ENCODE measurements around the gene ZNF622.

ZNF622 gene

GRCh38 chr5:16428359-16428758 is 37.2 kb downstream of the ZNF622 start:
- no peak for FAIRE-seq

DNA sequence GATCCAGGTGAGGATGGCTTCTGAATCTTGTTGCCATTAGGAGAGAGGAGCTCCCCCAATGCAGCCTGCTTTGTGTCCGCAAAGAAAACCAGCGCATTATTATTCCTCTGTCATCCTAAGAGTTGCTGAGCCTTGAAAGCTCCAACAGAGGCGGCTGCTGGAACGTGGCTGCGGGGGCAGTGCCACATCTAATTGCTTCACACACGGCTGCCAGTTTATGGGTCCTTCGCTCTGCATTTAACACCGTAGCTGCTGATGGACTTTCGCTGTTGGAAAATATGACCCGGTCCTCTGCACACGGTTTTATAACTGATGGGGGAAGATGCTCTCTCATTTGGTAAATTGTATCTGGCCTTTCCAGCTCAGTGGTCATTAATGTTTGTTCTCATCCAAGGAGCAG is 38.0 kb downstream of the ZNF622 start:
- FAIRE-seq, result no peak

GRCh38 chr5:16418471-16418922 is 47.1 kb downstream of the ZNF622 start:
- FAIRE-seq, result no peak

GRCh38 chr5:16417398-16418074 is 48.1 kb downstream of the ZNF622 start:
- no peak for FAIRE-seq

- FAIRE-seq, result no peak
Observed at GRCh38 chr5:16414861-16415260, 50.7 kb downstream of the ZNF622 start.

DNA sequence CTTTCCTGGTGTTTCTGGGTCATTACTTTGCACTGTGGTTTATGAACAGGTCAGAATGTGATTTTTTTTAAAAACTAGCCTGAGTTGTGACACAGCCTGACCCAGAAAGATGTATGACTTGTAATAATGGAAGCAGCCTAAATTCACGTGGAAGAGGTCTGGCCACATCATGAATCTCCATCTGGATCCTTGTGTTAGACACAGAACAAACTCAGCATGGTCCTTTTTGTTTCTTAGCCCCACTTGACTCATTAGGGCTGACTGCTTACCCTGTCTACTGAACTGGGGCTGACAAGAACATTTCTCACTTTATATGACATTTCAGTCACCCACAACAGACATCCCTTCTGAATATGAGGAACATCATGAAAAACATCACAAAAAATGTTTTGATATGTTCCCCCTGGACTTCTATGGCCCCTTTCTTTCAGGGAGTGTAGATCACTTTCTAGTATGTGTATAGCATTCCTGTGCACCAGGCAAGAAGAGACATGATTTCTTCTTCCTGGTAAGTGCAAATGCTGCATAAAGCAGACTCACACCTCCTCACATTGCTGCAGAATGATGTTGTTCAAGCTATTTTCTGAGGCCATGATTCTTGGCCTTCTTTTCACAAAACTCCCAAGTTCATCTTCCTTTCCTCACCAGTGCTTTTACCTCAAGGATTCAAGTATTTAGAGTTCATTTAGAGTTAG is 52.3 kb downstream of the ZNF622 start:
- no peak for FAIRE-seq

DNA sequence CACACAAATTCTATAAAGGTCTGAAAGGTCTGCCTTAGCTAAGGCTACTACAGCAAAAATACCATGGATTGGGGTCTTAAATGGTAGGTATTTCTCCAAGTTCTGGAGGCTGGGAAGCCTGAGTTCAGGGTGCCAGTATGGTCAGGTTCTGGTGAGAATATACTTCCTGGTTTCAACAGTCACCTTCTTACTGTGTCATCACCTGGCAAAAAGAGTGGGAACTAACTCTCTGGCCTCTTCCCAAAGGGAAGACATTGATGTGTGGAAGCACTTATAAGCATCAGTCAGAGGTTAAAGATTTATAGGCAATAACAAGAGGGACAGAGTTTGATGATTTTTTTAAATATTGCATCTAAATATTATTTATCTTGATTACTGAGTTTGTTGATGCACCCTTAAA is 53.0 kb downstream of the ZNF622 start:
- FAIRE-seq, result no peak

DNA sequence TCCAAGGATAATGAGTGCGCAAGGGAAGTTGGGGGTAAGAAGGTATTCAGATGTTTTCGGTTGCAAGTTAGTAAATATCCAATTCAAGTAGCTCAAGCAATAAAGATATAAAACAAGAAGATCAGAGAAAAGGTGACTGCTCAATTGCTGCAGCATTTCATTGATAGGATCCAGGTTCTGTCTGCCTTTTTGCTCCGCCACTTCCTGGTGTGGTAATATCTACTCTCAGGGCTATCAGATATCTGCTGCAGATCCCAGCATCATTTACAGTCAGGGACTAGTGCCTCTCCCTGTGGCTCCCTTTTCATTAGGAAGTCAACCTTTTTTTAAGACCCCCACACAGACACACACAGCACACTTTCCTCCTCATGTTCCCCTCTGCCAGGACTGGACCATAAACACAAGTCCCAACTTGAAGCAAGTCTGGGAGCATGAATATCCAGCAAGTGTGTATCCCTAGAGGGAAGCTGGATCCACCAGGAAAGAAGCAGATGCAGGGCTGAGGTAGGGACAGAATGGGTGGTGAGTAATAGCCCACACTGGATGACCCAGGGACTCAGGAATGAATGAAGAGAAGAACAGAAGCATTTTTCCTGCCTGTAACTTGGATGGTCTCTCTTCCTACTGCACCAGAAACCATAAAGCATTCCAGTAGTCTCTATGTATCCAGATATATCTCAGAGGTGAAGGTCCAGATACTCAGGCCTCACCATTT is 53.7 kb downstream of the ZNF622 start:
- no peak for FAIRE-seq

- FAIRE-seq, result no peak
Observed at GRCh38 chr5:16411235-16411634, 54.4 kb downstream of the ZNF622 start.

GRCh38 chr5:16410338-16410737 is 55.3 kb downstream of the ZNF622 start:
- no peak for FAIRE-seq

DNA sequence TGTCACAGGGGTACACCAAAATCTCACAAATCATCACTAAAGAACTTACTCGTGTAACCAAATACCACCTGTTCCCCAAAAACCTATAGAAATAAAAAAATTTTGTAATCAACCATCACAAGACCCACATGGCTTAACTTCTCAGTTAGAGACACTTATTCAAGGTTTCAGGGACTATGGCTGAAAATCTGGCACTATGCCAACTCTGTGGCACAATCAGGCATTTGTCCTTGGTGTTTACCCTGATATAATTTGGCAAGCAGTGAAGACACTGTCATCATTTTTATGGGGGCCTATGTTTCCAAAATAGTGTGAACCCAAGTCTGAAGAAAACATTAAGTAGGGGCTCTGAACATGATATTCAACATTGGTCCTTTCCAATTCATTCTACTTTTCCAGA is 59.0 kb downstream of the ZNF622 start:
- no peak for FAIRE-seq

GRCh38 chr5:16406023-16406422 is 59.6 kb downstream of the ZNF622 start:
- FAIRE-seq, result no peak

Measured in TTC549 (cell line).